ENCODE data around the gene DLG2.
"Not testable (repeated sequence)": the region's sequence is repeated elsewhere in the genome, so short reads cannot be mapped to it uniquely, and the experiment has no call there.

The DLG2 gene

GRCh38 chr11:85301895-85302678, 325.1 kb downstream of the DLG2 start:
- no peak for DNase-seq

GRCh38 chr11:85299258-85299942, 327.7 kb downstream of the DLG2 start:
- no peak for DNase-seq

- no peak for DNase-seq
These were observed 331.4 kb downstream of the DLG2 start for GRCh38 chr11:85295694-85296271.

GRCh38 chr11:85281550-85281949, 345.6 kb downstream of the DLG2 start:
- no peak for DNase-seq

- no peak for DNase-seq
These were observed 347.9 kb downstream of the DLG2 start for GRCh38 chr11:85279267-85279666.

- no peak for DNase-seq
These were observed 349.5 kb downstream of the DLG2 start for GRCh38 chr11:85277693-85278092.

GRCh38 chr11:85276332-85276731, 350.8 kb downstream of the DLG2 start:
- DNase-seq, result no peak

- DNase-seq, result not testable (repeated sequence)
These were observed 356.8 kb downstream of the DLG2 start for GRCh38 chr11:85270315-85270714.

- no peak for DNase-seq
These were observed 358.0 kb downstream of the DLG2 start for GRCh38 chr11:85269109-85269508.

GRCh38 chr11:85266646-85267045, 360.5 kb downstream of the DLG2 start:
- DNase-seq, result no peak

- DNase-seq, result no peak
These were observed 363.8 kb downstream of the DLG2 start for GRCh38 chr11:85263328-85263727.

- DNase-seq, result no peak
These were observed 369.3 kb downstream of the DLG2 start for GRCh38 chr11:85257837-85258236.

GRCh38 chr11:85256433-85256832, 370.7 kb downstream of the DLG2 start:
- DNase-seq, result no peak

- DNase-seq, result no peak
These were observed 377.7 kb downstream of the DLG2 start for GRCh38 chr11:85249482-85249881.

- DNase-seq, result no peak
These were observed 379.3 kb downstream of the DLG2 start for GRCh38 chr11:85247797-85248196.

GRCh38 chr11:85238906-85239305, 388.2 kb downstream of the DLG2 start:
- no peak for DNase-seq

GRCh38 chr11:85238038-85238437, 389.1 kb downstream of the DLG2 start:
- DNase-seq, result not testable (repeated sequence)

GRCh38 chr11:85236211-85236610, 390.9 kb downstream of the DLG2 start:
- DNase-seq, result no peak

GRCh38 chr11:85232559-85232958, 394.6 kb downstream of the DLG2 start:
- no peak for DNase-seq

- no peak for DNase-seq
These were observed 395.6 kb downstream of the DLG2 start for GRCh38 chr11:85231588-85231987.

- not testable (repeated sequence) for DNase-seq
These were observed 397.4 kb downstream of the DLG2 start for GRCh38 chr11:85229723-85230122.

- DNase-seq, result no peak
These were observed 430.2 kb downstream of the DLG2 start for GRCh38 chr11:85196968-85197367.

GRCh38 chr11:85195934-85196333, 431.2 kb downstream of the DLG2 start:
- no peak for DNase-seq

- DNase-seq, result no peak
These were observed 439.2 kb downstream of the DLG2 start for GRCh38 chr11:85187992-85188391.

All from activated CD8-positive, alpha-beta memory T cell treated with anti-CD3 and anti-CD28 coated beads for 24 hours (primary cell).